VCaP (cell line): Measurements from ENCODE around the gene SIRPB2.

Experiments
- H3K27ac ChIP-seq: fragments of 450-650 bp; 2 replicates; pipeline ENCODE4 v1.5.1; 2017
- TF ChIP-seq, protein P1 (sequence below): fragments of 450-650 bp; conservative IDR thresholded peaks from 2 replicates; pipeline ENCODE4 v1.5.1; 2017; ENCODE audit warnings: mild to moderate bottlenecking, moderate library complexity

The SIRPB2 gene

DNA sequence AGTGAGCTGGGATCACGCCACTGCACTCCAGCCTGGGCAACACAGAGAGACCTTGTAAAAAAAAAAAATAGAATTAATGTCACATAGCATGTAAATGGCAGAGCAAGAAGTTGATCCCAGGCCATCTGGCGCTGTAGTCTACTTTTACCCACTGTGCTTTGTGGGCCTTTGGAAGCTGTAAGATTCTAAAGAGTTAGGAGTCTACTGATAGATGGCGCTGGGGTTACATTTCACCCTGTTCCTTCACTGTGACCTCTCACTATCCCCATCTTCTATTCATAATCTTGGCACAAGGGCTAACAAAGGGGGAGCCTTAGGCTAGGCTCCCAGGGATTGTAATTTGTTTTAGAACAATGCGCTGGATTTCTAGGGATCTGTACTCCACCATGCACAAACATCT, 41.8 kb upstream of the SIRPB2 start:
- H3K27ac ChIP-seq: no peak overlapping the region
- TF ChIP-seq, protein P1, sequence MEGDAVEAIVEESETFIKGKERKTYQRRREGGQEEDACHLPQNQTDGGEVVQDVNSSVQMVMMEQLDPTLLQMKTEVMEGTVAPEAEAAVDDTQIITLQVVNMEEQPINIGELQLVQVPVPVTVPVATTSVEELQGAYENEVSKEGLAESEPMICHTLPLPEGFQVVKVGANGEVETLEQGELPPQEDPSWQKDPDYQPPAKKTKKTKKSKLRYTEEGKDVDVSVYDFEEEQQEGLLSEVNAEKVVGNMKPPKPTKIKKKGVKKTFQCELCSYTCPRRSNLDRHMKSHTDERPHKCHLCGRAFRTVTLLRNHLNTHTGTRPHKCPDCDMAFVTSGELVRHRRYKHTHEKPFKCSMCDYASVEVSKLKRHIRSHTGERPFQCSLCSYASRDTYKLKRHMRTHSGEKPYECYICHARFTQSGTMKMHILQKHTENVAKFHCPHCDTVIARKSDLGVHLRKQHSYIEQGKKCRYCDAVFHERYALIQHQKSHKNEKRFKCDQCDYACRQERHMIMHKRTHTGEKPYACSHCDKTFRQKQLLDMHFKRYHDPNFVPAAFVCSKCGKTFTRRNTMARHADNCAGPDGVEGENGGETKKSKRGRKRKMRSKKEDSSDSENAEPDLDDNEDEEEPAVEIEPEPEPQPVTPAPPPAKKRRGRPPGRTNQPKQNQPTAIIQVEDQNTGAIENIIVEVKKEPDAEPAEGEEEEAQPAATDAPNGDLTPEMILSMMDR: no peak

DNA sequence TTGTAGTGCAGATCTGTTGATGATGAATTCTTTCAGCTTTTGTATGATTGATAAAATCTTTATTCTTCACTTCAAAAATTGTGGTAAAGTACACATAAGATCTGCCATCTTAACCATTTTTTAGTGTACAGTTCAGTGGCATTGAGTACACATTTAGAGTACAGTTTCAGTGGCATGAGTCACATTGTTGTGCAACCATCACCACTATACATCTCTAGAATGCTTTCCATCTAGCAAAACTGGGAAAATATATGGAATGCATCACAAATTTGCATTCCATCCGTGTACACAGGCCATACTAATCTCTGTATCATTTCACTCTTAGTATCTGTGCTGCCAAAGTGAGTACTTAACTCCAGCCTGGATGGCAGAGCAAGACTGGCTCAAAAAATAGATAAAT, 37.6 kb upstream of the SIRPB2 start:
- H3K27ac ChIP-seq: no peak overlapping the region
- TF ChIP-seq, protein P1: no peak

DNA sequence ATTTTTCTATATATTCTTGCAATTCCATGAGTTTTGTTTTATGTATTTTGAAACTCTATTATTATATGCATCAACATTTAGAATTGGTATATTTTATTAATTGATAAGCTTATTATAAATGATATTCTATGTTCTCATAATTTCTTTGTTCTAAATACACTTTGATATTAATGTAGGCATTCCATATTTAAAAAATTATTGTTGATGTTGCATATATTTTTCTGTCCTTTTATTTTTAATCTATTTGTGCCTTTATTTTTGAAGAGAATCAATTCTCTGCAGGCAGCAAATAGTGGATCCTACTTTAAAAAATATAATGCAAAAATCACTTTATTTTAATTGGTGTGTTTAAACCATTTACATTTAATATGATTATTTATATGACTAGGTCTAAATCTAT, 36.7 kb upstream of the SIRPB2 start:
- H3K27ac ChIP-seq: no peak overlapping the region
- TF ChIP-seq, protein P1: no peak

DNA sequence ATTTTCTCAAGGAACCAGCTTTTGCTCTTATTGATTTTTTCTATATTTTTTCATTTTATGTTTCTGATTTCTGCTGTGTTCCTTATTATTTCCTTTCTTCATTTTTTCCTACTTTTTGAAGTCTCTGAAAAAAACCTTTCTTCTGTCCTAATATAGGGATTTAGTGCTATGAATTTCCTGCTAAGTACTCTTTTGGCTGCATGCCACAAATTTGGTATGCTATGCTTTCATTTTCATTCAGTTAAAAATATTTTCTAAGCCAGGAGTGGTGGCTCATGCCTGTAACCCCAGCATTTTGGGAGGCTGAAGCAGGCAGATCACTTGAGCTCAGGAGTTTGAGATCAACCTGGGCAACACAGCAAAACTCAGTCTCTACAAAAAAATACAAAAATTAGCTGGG, 35.7 kb upstream of the SIRPB2 start:
- TF ChIP-seq, protein P1: no peak
- H3K27ac ChIP-seq: no peak overlapping the region

DNA sequence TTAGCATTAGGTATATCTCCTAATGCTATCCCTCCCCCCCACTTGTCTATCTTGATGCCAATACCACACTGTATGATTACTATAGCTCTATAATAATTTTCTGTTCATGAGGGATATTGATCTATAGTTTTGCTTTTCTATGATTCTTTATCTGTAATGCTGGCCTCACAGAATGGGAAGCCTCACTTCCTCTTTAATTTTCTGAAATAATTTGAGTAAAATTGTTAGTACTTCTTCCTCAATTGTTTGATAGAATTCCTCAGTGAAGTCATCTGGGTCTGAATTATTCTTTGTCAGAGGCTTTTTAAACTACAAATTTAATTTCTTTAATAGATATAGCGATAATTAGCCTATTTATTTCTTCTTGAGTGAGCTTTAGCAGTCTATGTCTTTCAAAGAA, 35.1 kb upstream of the SIRPB2 start:
- TF ChIP-seq, protein P1: no peak
- H3K27ac ChIP-seq: no peak overlapping the region

DNA sequence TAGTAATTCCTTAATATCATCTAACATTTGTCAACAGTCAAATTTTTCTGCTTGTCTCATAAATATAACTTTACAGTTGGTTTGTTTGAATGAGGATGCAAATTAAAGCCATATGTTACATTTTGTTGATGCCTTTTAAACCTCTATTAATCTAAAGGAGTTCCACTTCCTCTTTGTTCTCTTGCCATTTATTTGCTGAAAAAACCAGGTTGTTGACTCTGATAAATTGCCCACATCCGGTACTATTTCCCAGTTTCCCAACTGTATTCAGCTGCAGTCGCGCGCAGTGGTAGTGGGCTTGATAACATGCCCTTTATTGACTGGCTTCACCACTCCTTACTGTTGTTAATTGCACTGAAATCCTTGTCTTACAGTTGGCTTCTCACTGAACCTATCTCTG, 32.8 kb upstream of the SIRPB2 start:
- TF ChIP-seq, protein P1: no peak

DNA sequence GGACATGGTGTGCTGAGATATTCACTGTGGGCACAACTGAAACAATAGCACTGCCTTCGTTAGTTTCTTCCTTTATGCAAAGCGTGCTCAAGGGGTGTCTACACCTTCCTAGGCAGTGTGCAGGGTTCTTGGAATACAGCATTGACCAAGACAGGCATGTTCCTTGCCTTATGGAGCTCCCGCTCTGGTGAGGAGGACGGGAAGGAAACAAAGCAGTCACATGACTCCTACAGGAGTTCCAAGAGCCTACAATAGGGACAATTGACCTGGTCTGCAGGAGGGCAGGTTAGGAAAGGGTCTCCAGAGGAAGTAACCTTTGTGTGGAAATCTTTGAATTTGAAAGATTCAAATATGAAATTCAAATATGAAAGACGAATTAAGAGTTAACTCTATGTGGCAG, 25.8 kb upstream of the SIRPB2 start:
- no peak overlapping the region for H3K27ac ChIP-seq
- TF ChIP-seq, protein P1: no peak

More for the DNA sequence above, 32.8 kb upstream of the SIRPB2 start:
- H3K27ac ChIP-seq: no peak overlapping the region

DNA sequence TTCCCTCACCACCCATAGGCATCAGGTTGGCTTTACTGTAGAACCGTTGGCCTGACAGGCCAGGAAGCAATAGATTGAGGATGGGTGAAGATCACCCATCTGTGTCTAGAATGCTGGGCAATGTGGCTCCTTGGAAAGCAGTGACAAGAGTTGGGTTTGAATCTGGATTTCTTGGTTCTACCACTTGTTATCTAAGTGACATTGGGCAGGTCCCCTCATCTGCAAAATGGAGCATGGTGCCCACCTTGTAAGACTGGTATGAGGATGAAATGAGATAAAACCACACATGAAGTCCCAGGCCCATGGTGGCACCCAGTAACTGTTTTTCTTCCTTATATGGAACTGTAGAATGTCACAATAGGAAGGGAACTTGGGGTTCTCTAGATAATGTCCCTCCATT, 22.6 kb upstream of the SIRPB2 start:
- TF ChIP-seq, protein P1: no peak
- no peak overlapping the region for H3K27ac ChIP-seq
